Embryonic facial prominence (tissue), 1 donor: ENCODE data around the gene MIPOL1.
"Not testable (repeated sequence)": the region's sequence is repeated elsewhere in the genome, so short reads cannot be mapped to it uniquely, and the experiment has no call there.

Experiments
- DNase-seq: peaks from one replicate; pipeline ENCODE4 v3.0.0-alpha.2; 2016; ENCODE audit errors: extremely low spot score

The MIPOL1 gene, protein sequence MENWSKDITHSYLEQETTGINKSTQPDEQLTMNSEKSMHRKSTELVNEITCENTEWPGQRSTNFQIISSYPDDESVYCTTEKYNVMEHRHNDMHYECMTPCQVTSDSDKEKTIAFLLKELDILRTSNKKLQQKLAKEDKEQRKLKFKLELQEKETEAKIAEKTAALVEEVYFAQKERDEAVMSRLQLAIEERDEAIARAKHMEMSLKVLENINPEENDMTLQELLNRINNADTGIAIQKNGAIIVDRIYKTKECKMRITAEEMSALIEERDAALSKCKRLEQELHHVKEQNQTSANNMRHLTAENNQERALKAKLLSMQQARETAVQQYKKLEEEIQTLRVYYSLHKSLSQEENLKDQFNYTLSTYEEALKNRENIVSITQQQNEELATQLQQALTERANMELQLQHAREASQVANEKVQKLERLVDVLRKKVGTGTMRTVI

GRCh38 chr14:37197421-37198272 lies at the start of gene MIPOL1:
MIPOL1 (plus strand) TSS chr14:37197937; CDS start chr14:37247889, 49,952 bp downstream.
- DNase-seq, result peak; percentile 84

DNA sequence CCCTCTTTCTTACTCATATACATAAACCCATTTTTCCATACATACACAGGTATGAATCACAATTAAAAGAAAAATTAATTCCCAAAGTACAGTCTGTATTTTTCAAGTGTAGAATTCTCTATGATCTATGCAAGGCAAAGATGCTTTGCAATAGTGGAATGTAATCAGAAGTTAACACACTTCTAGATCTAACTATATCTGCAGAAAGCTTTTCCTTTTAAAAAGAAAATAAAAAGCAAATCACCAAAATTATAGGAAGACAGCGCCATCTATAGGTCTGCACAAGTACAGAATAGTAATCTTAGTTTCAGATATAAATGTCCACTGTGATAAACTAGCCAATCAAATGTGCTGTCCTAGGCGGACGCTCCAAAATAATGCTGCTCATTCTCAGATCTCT lies 47.3 kb upstream of the MIPOL1 start:
- peak; percentile 65 for DNase-seq

DNA sequence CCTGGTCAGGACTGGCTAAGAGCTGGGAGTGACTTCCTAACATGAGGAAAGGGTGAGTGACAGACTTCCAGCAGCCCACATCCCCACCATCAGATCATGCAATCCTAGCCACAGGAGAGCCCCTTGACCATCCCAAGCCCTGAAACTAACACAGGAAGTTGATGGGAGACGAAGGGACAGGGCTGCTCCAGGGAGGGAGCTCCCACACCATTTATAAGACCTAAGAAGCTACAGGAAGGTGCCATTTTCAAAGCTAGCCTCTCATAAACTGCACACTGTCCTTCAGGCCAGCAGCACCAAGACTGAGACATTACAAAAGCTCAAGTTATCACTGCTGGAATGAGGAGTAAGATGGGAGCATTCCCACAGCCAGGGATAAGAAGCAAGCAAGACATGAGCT lies 44.7 kb upstream of the MIPOL1 start:
- no peak for DNase-seq

- no peak for DNase-seq
These were observed 44.3 kb upstream of the MIPOL1 start for GRCh38 chr14:37153483-37153882.

DNA sequence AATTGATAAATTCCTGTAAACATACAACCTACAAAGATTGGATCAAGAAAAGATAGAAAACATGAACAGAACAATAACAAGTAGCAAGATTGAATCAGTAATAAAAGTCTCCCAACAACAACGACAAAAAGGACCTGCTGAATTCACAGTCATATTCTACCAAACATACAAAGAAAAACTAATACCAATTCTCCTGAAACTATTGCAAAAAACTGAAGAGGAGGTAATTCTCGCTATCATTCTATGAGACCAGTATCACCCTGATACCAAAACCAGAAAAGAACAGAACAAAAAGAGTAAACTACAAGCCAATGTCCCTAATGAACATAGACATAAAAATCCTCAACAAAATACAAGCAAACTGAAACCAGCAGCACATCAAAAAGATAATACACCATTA lies 39.8 kb upstream of the MIPOL1 start:
- DNase-seq, result no peak

DNA sequence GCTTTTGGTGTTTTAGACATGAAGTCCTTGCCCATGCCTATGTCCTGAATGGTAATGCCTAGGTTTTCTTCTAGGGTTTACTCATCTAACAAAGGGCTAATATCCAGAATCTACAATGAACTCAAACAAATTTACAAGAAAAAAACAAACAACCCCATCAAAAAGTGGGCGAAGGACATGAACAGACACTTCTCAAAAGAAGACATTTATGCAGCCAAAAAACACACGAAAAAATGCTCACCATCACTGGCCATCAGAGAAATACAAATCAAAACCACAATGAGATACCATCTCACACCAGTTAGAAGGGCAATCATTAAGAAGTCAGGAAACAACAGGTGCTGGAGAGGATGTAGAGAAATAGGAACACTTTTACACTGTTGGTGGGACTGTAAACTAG lies 35.4 kb upstream of the MIPOL1 start:
- not testable (repeated sequence) for DNase-seq

- DNase-seq, result no peak
These were observed 31.9 kb upstream of the MIPOL1 start for GRCh38 chr14:37165794-37166193.

DNA sequence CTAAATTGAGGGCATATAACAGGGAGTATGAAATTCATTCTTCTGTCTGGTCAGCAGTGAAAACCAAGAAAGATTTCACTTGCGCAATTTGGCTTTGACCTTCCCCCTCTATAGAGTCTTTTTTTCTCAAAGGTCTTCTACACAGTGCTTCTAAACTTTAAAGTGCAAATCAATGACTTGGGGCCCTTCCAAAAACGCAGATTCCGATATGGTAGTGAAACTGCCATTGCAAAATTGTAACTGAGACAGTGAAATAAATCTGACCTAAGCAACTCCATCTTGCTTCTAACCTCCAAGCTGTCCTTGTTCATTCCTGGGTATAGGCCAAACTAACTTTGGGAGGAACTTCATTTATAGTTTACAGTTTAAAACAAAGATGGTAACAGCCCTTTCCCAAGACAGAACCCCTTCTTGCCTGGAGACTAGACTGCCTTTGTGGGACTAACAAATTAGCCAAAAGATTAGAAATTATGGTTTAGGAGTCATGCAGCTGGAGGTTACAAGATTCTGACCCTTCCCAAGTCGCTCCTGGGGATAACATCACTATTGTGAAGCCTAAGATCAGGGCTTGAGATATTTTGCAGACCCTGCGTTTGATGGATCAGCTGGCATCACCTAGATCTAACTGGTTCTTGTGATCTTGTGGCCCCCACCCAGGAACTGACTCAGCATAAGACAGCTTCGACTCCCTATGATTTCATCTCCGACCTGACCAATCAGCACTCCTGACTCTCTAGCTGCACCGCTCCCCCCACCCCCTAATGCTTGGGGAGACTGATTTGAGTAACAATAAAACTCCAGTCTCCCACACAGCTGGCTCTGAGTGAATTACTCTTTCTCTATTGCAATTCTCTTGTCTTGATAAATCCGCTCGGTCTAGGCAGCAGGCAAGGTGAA lies 30.3 kb upstream of the MIPOL1 start:
- DNase-seq, result no peak

DNA sequence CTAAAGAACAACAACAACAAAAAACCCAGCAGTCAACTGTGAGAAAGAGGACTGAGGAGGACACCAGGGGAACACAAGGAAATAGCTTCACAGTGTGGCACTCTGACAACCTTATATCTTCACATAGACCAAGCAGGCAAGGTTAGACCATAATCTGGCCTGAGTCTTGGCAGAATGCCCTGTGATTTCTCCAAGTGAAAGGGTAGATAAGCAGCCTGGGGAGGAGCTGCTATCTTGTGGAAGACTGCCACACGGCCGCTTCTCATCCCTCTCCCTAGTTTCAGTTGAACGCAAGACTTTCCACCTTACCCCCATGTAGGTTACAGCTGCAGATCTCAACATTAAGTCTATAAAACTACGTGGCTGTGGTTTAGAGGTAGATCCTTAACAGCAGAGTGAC lies 29.0 kb upstream of the MIPOL1 start:
- no peak for DNase-seq

DNA sequence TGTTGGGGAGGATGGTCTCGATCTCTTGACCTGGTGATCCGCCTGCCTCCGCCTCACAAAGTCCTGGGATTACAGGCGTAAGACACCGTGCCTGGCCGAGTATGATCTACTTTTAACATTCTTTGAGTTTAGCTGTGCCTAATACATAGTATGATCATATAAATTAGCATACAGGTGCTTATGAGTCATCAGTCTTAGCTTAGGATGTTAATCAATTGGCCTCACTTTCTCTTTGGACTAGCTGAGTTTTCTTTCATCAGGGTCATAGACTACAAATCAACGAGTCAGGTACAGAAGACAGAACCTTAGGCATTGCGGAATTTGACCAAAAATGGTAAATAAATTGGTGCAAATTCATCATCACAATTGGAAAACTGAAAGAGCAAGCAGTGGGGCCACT lies 27.5 kb upstream of the MIPOL1 start:
- DNase-seq, result no peak

DNA sequence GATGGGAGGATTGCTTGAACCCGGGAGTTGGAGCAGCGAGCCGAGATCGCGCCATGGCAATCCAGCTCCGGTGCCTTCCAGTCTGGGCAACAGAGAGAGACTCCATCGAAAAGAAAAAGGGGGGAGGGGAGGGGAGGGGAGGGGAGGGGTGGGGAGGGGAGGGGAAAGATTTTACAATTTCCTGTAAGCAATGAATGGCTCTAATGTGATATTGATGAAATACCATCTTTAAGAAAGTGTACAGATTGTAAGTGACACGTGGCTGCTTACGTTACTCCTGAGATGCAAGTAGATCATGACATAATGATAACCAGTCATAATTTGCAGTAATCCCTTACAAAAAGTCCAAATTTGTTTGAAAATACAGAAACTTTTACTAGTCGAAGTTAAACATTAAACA lies 26.7 kb upstream of the MIPOL1 start:
- DNase-seq, result no peak

- DNase-seq, result no peak
These were observed 26.1 kb upstream of the MIPOL1 start for GRCh38 chr14:37171678-37172023.

- peak; percentile 42 for DNase-seq
These were observed 25.5 kb upstream of the MIPOL1 start, which contains the start of gene SLC25A21 for GRCh38 chr14:37172024-37172869. SLC25A21 (minus strand) TSS chr14:37172606.

DNA sequence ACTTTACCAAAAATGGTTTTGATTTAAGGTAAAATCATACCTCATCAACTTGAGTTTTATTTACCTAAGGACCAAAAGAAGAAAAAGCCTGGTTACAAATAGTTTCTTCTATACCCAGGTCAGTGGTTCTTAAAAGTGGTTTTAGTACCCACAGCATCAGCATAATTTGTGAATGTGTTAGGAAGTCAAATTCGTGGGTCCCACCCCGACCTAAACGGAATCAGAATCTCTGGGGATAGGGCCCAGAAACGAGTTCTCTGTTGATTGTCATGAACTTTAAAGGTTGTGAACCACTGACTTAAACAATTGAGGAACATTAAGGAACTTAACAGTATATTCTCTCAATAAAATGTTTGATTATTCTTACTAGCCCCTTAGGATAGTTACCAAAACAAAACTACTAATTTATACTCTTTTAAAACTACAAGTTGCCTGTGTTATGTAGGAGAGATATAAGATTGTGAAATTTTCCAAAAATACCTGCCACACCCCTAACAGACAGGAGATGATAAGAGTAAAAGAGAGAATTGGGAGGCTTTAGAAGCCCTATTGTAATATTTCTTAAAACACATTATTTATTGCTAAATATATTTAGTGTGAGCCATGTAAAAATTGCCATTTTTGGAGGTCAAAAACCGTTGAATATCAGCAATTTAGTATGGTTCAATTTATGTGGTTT lies 24.7 kb upstream of the MIPOL1 start:
- DNase-seq, result no peak

DNA sequence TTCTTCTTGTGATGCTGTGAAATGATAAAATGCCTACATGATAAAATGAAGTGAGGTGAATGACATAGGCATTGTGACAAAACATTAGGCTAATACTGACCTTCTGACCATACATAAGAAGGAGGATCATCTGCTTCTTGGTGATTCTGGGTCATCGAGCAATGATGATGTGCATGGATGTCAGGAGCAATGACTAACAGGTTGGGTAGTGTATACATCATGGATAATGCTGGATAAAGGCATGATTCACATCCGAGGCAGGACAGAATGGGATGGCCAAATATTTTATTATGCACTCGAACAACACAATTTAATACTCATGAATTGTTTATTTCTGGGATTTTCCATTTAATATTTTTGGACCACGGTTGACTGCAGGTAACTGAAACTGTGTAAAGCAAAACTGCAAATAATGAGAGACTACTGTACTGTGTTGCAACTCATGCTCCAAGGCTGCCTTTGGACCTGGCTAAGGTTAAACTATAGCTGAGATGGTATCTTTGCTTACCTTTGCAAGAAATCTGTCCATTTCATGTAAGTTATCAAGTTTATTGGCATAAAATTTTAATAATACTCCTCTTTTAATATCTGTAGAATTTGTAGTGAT lies 17.7 kb upstream of the MIPOL1 start:
- DNase-seq, result no peak

DNA sequence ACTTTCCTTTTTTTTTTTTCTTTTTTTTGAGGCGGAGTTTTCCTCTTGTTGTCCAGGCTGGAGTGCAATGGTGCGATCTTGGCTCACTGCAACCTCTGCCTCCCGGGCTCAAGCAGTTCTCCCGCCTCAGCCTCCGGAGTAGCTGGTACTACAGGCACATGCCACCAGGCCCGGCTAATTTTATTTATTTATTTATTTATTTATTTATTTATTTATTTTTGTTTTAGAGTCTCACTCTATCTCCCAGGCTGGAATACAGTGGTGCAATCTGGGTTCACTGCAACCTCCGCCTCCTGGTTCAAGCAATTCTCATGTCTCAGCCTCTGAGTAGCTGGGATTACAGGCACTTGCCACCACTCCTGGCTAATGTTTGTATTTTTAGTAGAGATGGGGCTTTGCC lies 16.9 kb upstream of the MIPOL1 start:
- not testable (repeated sequence) for DNase-seq

DNA sequence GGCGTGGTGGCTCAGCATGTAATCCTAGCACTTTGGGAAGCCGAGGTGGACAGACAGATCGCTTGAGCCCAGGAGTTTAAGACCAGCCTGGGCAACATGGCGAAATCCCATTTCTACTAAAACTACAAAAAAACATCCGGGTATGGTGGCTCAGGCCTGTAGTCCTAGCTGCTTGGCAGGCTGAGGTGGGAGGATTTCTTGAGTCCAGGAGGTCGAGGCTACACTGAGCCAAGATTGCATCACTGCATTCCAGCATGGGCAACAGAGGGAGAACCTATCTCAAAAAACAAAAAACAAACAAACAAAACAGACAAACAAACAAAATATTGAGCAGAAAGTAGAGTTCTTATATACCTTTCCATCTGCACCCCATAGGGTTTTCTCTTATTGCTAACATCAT lies 16.3 kb upstream of the MIPOL1 start:
- no peak for DNase-seq

- DNase-seq, result not testable (repeated sequence)
These were observed 13.2 kb upstream of the MIPOL1 start for GRCh38 chr14:37184520-37184919.

DNA sequence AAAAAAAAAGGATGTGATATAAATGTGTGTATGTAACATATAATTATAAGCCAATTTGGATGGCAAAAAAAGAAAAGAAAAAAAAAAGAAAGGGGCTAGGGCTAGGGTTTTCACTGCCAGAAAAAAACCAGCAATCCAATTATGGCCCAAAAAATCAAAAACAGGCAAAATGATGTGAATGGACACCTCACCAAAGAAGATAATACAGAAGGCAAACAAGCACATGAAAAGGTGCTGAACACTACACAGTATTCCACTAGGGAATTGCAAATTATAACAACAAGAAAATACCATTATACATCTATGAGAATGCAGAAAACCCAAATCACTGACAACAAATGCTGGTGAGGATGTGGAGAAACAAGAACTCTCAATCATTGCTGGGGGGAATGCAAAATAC lies 12.1 kb upstream of the MIPOL1 start:
- DNase-seq, result no peak

GRCh38 chr14:37186865-37187264 lies 10.9 kb upstream of the MIPOL1 start:
- DNase-seq, result no peak
